Coronary artery (tissue), 2 donors: ENCODE data around the gene MTCP1.

Source experiments
- DNase-seq: peaks from one replicate; pipeline ENCODE4 v3.0.0-alpha.2; 2017; ENCODE audit warnings: low spot score
- H3K27ac ChIP-seq, 2 donors: fragments of 200-600 bp; sonication (generic); one replicate each; pipeline ENCODE4 v1.5.1; 2016 to 2019
- H3K4me3 ChIP-seq: fragments of 200-600 bp; sonication (generic); 2 replicates; pipeline ENCODE4 v1.5.1; 2016; ENCODE audit warnings: mild to moderate bottlenecking, moderate library complexity
- CTCF ChIP-seq: fragments of 200-600 bp; sonication (generic); IDR thresholded peaks from one replicate; pipeline ENCODE4 v1.5.1; 2019; ENCODE audit warnings: antibody characterized with exemption

The MTCP1 gene

GRCh38 chrX:155055494-155055893, 15.4 kb downstream of the MTCP1 start:
- no peak overlapping the region for H3K27ac ChIP-seq
- no peak for DNase-seq
- no peak for TF ChIP-seq CTCF
- H3K4me3 ChIP-seq, result no peak overlapping the region

GRCh38 chrX:155054255-155054654, 16.7 kb downstream of the MTCP1 start:
- no peak overlapping the region for H3K27ac ChIP-seq
- H3K4me3 ChIP-seq, result no peak overlapping the region
- TF ChIP-seq CTCF, result no peak
- no peak for DNase-seq

- no peak for DNase-seq
- Histone ChIP-seq H3K27ac (no peak overlapping the region), H3K4me3 (no peak overlapping the region)
- TF ChIP-seq CTCF, result no peak
Observed at GRCh38 chrX:155053656-155054055, 17.3 kb downstream of the MTCP1 start.

GRCh38 chrX:155052738-155053498, 18.0 kb downstream of the MTCP1 start:
- no peak overlapping the region for H3K27ac ChIP-seq
- no peak overlapping the region for H3K4me3 ChIP-seq

GRCh38 chrX:155048977-155049619, 21.8 kb downstream of the MTCP1 start:
- H3K27ac ChIP-seq, result no peak overlapping the region
- TF ChIP-seq CTCF, result no peak
- DNase-seq, result no peak
- H3K4me3 ChIP-seq, result no peak overlapping the region

More at GRCh38 chrX:155052738-155053498, 18.0 kb downstream of the MTCP1 start:
- no peak for DNase-seq
- no peak for TF ChIP-seq CTCF

- Histone ChIP-seq H3K27ac (no peak overlapping the region), H3K4me3 (no peak overlapping the region)
- DNase-seq, result no peak
- no peak for TF ChIP-seq CTCF
Observed at GRCh38 chrX:155046811-155047528, 24.0 kb downstream of the MTCP1 start.
